Kidney (tissue), 14 donors: ENCODE measurements around the gene SERINC1. TPM values are rescaled to one million over a fixed set of nuclear protein-coding genes. Genes with fewer than 3 reads are reported as not detected.

Source experiments
- DNase-seq, 5 donors: peaks; one replicate each; pipeline ENCODE4 v3.0.0-alpha.2; 2013 to 2020
- FAIRE-seq: peaks from 2 replicates; lab custom pipeline; 2012; peaks lifted over from hg19 to GRCh38; lab: Jason Lieb, UNC
- H3K27ac ChIP-seq, 2 donors: one replicate each; pipeline ENCODE4 v1.7.0; 2013; ENCODE audit warnings: low read depth in 2 of 2, low read length in 2 of 2, inconsistent platforms in 1 of 2
- H3K27me3 ChIP-seq: one replicate; pipeline ENCODE4 v1.7.1; 2013; ENCODE audit warnings: low read length, inconsistent platforms; ENCODE audit not compliant: control insufficient read depth, insufficient read depth
- H3K36me3 ChIP-seq, 3 donors: one replicate each; pipeline versions ENCODE4 v1.7.0 to v1.7.1; 2013; ENCODE audit warnings: low read length in 3 of 3, control low read depth in 1 of 3, inconsistent platforms in 1 of 3; ENCODE audit not compliant: insufficient read depth in 3 of 3, control insufficient read depth in 2 of 3
- H3K4me1 ChIP-seq, 3 donors: one replicate each; pipeline versions ENCODE4 v1.7.0 to v1.7.1; 2013; ENCODE audit warnings: low read length in 3 of 3, inconsistent platforms in 1 of 3, low read depth in 1 of 3; ENCODE audit not compliant: control insufficient read depth in 2 of 3, insufficient read depth in 2 of 3
- H3K4me3 ChIP-seq, 3 donors: one replicate each; pipeline versions ENCODE4 v1.7.0 to v1.8.1; 2013; ENCODE audit warnings: low read length in 3 of 3, control low read depth in 1 of 3, inconsistent platforms in 1 of 3
- H3K9ac ChIP-seq, 3 donors: one replicate each; pipeline versions ENCODE4 v1.7.0 to v1.7.1; 2013; ENCODE audit warnings: low read length in 3 of 3, control low read depth in 1 of 3, inconsistent platforms in 1 of 3
- H3K9me3 ChIP-seq, 3 donors: one replicate each; pipeline versions ENCODE4 v1.7.0 to v1.7.1; 2013; ENCODE audit warnings: low read length in 3 of 3, control low read depth in 1 of 3, inconsistent platforms in 1 of 3; ENCODE audit not compliant: control insufficient read depth in 2 of 3, insufficient read depth in 1 of 3
- intact Hi-C: fragments of 100-400 bp; cut with DNase I; formaldehyde crosslinking; loops from one replicate; pipeline ENCODE4 v1.11.1; 2022
- polyA plus RNA-seq: library from polyadenylated mRNA; stranded (reverse); fragments of 350-450 nt; fragmentation: Illumina TruSeq; extraction: RNeasy Lipid Tissue Mini Kit (QIAGEN cat#74804); gene quantifications from one replicate; pipeline ENCODE4 v1.2.3, GENCODE V29; 2014; ENCODE audit warnings: low read depth, low replicate concordance; ENCODE audit not compliant: insufficient read depth
- total RNA-seq: library from RNA; stranded (reverse); fragmentation: NEBNext Ultra II Directional; extraction: Animal tissue kit (Norgen Biotek cat#: 25700); gene quantifications from one replicate; pipeline ENCODE4 v1.2.1, GENCODE V29; 2021
- TF ChIP-seq, protein P1 (sequence below): IDR thresholded peaks from 3 replicates; pipeline ENCODE4 v1.5.1; 2012; ENCODE audit warnings: mild to moderate bottlenecking, moderate library complexity, borderline replicate concordance; ENCODE audit not compliant: insufficient read depth; ENCODE audit errors: extremely low read depth
- donor health status: control.
- donor health status: control.
- donor health status: control.
- donor health status: control.
- donor health status: control.
- donor health status: DM: yes; HTN: yes; CAD: no.
- donor health status: Normal renal cell carcinoma (clear cell type).

SERINC1 gene
- total and polyA plus RNA-seq, 2 donors from 2014 or later = 130 to 214 TPM

DNA sequence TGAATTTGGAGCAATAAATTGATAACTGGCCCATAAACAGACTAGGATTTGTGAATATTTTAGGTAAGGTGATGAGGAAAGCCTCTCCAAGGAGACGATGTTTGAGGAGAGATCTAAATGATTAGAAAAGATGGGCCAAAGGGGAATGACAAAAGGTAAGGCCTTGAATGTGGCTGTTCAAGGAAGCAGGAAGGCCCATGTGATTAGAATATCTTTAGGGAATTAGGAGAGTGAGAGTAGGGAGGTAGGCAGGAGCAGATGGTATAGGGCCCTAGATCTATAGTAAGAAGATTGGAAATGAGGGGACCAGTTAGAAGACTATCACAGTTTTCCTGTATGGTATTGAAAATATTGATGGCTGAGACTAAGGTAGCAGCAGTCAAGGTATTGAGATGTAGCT lies 65.4 kb downstream of the SERINC1 start:
- no peak for DNase-seq

GRCh38 chr6:122405417-122405816 lies 66.2 kb downstream of the SERINC1 start:
- DNase-seq = no peak
- no peak for FAIRE-seq
- H3K4me3 ChIP-seq = no peak overlapping the region
- peaks cover 0 to 2% (median 2%) of the 10 kb centered on the region in 3 donors for H3K36me3 ChIP-seq
- no peaks in the 10 kb centered on the region for H3K9me3 ChIP-seq
- H3K27me3 ChIP-seq = no peaks in the 10 kb centered on the region
- H3K9ac ChIP-seq = no peak overlapping the region
- no peak overlapping the region for H3K27ac ChIP-seq
- peaks cover 2 to 12% (median 3%) of the 10 kb centered on the region in 3 donors for H3K4me1 ChIP-seq
- intact Hi-C loops = no loop called here
- TF ChIP-seq, protein P1, sequence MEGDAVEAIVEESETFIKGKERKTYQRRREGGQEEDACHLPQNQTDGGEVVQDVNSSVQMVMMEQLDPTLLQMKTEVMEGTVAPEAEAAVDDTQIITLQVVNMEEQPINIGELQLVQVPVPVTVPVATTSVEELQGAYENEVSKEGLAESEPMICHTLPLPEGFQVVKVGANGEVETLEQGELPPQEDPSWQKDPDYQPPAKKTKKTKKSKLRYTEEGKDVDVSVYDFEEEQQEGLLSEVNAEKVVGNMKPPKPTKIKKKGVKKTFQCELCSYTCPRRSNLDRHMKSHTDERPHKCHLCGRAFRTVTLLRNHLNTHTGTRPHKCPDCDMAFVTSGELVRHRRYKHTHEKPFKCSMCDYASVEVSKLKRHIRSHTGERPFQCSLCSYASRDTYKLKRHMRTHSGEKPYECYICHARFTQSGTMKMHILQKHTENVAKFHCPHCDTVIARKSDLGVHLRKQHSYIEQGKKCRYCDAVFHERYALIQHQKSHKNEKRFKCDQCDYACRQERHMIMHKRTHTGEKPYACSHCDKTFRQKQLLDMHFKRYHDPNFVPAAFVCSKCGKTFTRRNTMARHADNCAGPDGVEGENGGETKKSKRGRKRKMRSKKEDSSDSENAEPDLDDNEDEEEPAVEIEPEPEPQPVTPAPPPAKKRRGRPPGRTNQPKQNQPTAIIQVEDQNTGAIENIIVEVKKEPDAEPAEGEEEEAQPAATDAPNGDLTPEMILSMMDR = no peak

More for the DNA sequence above, 65.4 kb downstream of the SERINC1 start:
- Histone ChIP-seq H3K4me1 (peaks cover 0 to 4% (median 0%) of the 10 kb centered on the region in 3 donors), H3K27me3 (no peaks in the 10 kb centered on the region), H3K36me3 (peaks cover 0 to 2% (median 2%) of the 10 kb centered on the region in 3 donors), H3K4me3 (no peak overlapping the region), H3K9me3 (no peaks in the 10 kb centered on the region), H3K27ac (no peak overlapping the region), H3K9ac (no peak overlapping the region)
- no peak for FAIRE-seq
- TF ChIP-seq, protein P1 = no peak
- intact Hi-C loops = no loop called here

DNA sequence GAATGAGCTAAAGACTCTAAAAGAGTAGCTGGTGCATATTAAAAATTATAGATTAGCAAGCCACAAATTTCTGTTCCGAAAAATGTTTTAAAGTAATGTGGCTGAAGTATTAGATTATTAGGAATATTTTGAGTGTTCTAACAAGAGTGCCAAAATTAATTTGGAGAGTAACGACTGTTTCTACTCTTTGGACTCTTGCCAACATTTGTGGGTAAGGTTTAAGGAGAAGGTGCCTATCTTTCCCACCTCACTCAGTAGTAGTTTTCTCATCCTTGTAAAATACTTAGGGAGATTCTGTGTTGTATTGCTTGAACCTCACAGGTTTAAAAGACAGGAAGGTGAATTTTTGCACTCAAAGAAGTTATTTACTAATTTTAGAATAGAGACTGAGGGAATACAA lies 67.2 kb downstream of the SERINC1 start:
- Histone ChIP-seq H3K9me3 (no peaks in the 10 kb centered on the region), H3K36me3 (peaks cover 0 to 2% (median 2%) of the 10 kb centered on the region in 3 donors), H3K27ac (no peak overlapping the region), H3K9ac (no peak overlapping the region), H3K27me3 (no peaks in the 10 kb centered on the region), H3K4me1 (peaks cover 2 to 13% (median 4%) of the 10 kb centered on the region in 3 donors), H3K4me3 (no peak overlapping the region)
- TF ChIP-seq, protein P1 = no peak
- intact Hi-C loops = no loop called here
- FAIRE-seq (no peak), DNase-seq (no peak)

- Histone ChIP-seq H3K27me3 (no peaks in the 10 kb centered on the region), H3K36me3 (peaks cover 0 to 2% (median 0%) of the 10 kb centered on the region in 3 donors), H3K4me3 (peak overlapping the region in 1 of 3 donors; percentile 96), H3K27ac (no peak overlapping the region), H3K9me3 (no peaks in the 10 kb centered on the region), H3K4me1 (peaks cover 2 to 13% (median 8%) of the 10 kb centered on the region in 3 donors), H3K9ac (no peak overlapping the region)
- no peak for DNase-seq
- TF ChIP-seq, protein P1 = no peak
- no peak for FAIRE-seq
- intact Hi-C loops = no loop called here
Measured at GRCh38 chr6:122401104-122401503, 70.5 kb downstream of the SERINC1 start.
